ENCODE results near the gene SIAE.

SIAE gene

DNA sequence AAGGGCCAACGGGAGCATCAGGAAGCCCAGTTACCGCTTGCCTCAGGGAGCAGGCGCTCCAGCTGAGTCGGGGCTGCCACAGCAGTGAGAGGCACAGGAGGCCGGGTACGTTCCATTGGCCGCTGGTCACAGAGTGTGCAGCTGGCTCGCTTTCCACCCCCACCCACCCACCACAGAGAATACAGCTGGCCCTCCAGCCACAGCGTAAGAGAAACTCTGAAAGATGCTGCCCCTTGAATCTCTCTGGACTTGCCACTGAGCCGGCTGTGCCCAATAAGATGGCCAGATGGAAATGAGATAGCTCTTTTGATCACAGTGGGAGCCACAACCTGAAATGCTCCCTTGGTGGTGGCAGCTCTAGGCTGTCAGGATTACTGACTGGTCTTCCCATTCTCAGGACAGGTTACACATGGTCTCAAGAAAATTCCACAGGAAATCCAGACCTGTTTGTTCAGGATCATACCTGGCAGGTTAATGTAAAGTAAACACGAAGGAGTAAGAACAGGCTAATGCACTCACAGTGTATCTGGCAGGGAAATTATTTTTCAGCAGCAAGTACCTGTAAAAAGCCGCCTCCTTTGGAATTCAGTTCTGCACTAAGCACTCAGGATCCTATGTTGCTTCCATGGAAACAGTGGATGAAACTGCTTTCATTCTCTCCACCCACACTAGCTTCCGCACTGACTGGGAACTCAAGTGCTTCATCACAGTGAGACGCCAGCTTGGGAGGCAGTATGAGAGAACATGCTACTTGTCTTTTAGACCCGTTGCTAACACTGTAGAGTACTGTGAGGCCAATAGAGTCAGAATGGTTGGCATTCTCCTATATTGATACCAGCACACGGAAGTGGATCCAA is 16.5 kb downstream of the SIAE start:
- intact Hi-C loops (cut with DNase I; ENCODE audit: low total_unique reads), result no loop called here
- H3K4me3 ChIP-seq, result no peak overlapping the region
- TF ChIP-seq, protein P1, sequence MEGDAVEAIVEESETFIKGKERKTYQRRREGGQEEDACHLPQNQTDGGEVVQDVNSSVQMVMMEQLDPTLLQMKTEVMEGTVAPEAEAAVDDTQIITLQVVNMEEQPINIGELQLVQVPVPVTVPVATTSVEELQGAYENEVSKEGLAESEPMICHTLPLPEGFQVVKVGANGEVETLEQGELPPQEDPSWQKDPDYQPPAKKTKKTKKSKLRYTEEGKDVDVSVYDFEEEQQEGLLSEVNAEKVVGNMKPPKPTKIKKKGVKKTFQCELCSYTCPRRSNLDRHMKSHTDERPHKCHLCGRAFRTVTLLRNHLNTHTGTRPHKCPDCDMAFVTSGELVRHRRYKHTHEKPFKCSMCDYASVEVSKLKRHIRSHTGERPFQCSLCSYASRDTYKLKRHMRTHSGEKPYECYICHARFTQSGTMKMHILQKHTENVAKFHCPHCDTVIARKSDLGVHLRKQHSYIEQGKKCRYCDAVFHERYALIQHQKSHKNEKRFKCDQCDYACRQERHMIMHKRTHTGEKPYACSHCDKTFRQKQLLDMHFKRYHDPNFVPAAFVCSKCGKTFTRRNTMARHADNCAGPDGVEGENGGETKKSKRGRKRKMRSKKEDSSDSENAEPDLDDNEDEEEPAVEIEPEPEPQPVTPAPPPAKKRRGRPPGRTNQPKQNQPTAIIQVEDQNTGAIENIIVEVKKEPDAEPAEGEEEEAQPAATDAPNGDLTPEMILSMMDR (IDR thresholded peaks at IDR 0.05), result no peak
- H3K27me3 ChIP-seq, result no peaks in the 10 kb centered on the region
- H3K4me1 ChIP-seq, result no peaks in the 10 kb centered on the region
- no peaks in the 10 kb centered on the region for H3K9me3 ChIP-seq
- no peak for DNase-seq
- H3K27ac ChIP-seq, result no peak overlapping the region
- H3K36me3 ChIP-seq, result peaks cover 5 to 29% (median 12%) of the 10 kb centered on the region in 3 donors

DNA sequence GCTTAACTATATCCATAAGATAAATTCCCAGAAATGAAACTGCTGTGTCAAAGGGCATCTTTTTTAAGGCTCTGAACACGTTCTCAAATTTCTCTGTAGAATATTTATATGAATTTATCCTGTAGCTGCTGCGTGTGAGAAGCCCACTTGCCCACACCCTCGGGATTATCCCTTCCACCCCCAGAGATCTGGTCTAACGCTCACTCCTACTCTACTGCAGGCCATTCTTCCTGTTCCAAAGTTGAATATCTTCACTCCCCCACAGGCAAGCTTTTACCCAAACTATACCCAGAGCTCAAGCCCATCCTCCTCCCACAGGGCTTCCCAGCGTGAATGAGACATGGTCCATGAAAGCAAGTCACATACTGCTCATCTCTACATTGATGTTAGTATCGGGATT is 24.9 kb downstream of the SIAE start:
- intact Hi-C loops (cut with DNase I; ENCODE audit: low total_unique reads), result loop anchor here (5.0 kb wide), 1 partner anchor 169 kb away; no protein-coding TSS in a partner anchor
- no peak overlapping the region for H3K4me3 ChIP-seq
- no peaks in the 10 kb centered on the region for H3K27me3 ChIP-seq
- TF ChIP-seq, protein P1 (IDR thresholded peaks at IDR 0.05), result no peak
- H3K4me1 ChIP-seq, result peaks cover 0 to 14% (median 3%) of the 10 kb centered on the region in 4 donors
- no peak for DNase-seq
- H3K9me3 ChIP-seq, result no peaks in the 10 kb centered on the region
- peaks cover 0 to 51% (median 8%) of the 10 kb centered on the region in 3 donors for H3K36me3 ChIP-seq
- H3K27ac ChIP-seq, result no peak overlapping the region

DNA sequence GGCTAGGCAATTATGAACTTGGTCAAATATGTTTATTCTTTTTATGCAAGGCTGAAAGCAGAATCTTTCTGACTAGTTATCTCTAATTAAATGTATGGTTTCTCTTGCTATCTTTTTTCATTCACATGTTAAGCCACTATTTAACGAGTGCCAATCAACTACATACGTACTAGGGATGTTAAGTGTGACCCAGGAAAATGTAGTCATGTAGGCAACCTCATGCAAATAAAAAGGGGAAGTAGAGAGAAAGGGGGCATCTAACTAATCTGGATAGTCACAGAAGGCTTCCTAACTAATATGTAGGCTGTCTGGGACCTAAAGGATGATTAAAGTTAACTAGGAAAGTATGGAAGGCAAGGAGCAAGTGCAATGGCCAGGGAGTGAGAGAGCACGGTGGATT is 27.4 kb downstream of the SIAE start:
- no peaks in the 10 kb centered on the region for H3K9me3 ChIP-seq
- no peaks in the 10 kb centered on the region for H3K27me3 ChIP-seq
- TF ChIP-seq, protein P1 (IDR thresholded peaks at IDR 0.05), result no peak
- H3K4me3 ChIP-seq, result no peak overlapping the region
- peaks cover 0 to 22% (median 6%) of the 10 kb centered on the region in 4 donors for H3K4me1 ChIP-seq
- H3K27ac ChIP-seq, result no peak overlapping the region
- no peak for DNase-seq
- intact Hi-C loops (cut with DNase I; ENCODE audit: low total_unique reads), result loop anchor here (5.0 kb wide), 1 partner anchor 171 kb away; no protein-coding TSS in a partner anchor
- H3K36me3 ChIP-seq, result peaks cover 0 to 30% (median 0%) of the 10 kb centered on the region in 3 donors

DNA sequence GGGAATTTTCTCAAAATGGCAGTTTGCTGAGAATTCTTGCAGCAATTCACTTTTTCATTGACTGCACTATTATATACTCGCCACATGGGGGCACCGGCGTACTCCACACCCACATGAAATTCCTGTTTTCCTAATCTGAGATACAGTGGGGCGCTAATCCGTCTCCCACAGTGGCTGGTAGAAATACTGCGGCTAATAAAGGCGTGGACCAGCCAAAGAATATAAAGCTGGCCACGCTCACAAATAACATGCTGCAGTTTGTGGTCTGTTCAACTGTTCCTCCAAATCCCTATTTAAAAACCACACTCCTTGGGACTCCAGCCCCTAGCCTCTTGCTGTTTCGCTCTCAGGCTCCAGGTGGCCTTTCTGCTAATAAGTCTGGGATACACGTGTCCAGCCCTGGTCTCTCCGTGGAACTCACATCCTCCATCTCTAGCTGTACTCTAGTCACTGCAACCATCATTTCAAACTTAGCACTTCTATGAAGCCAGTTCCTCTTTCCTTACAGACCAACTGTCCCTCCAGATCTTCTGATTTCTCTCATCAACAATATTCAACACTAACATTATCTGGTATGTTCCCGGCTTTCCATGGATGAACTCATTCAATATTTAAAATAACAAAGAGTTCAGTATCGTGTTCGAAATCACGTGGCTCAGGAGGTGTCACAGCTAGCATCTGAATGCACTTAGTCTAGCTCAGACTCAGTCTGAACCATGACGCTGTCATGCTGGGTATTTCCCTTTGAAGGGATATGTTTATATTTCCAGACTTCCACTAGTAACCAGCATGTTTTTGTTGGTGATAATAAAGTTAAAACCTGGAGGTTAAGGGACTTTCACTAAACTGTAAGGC is 28.9 kb downstream of the SIAE start:
- intact Hi-C loops (cut with DNase I; ENCODE audit: low total_unique reads), result loop anchor here (5.0 kb wide), 2 partner anchors 173 to 193 kb away; no protein-coding TSS in a partner anchor
- no peaks in the 10 kb centered on the region for H3K9me3 ChIP-seq
- peaks cover 0 to 22% (median 6%) of the 10 kb centered on the region in 4 donors for H3K4me1 ChIP-seq
- H3K27ac ChIP-seq, result peak overlapping the region; percentile 55 to 58
- peak overlapping the region; percentile 24 to 38 for H3K4me3 ChIP-seq
- peaks cover 0 to 26% (median 0%) of the 10 kb centered on the region in 3 donors for H3K36me3 ChIP-seq
- TF ChIP-seq, protein P1 (IDR thresholded peaks at IDR 0.05), result peak; percentile 73 to 78
- peak; percentile 36 to 77 for DNase-seq
- no peaks in the 10 kb centered on the region for H3K27me3 ChIP-seq

DNA sequence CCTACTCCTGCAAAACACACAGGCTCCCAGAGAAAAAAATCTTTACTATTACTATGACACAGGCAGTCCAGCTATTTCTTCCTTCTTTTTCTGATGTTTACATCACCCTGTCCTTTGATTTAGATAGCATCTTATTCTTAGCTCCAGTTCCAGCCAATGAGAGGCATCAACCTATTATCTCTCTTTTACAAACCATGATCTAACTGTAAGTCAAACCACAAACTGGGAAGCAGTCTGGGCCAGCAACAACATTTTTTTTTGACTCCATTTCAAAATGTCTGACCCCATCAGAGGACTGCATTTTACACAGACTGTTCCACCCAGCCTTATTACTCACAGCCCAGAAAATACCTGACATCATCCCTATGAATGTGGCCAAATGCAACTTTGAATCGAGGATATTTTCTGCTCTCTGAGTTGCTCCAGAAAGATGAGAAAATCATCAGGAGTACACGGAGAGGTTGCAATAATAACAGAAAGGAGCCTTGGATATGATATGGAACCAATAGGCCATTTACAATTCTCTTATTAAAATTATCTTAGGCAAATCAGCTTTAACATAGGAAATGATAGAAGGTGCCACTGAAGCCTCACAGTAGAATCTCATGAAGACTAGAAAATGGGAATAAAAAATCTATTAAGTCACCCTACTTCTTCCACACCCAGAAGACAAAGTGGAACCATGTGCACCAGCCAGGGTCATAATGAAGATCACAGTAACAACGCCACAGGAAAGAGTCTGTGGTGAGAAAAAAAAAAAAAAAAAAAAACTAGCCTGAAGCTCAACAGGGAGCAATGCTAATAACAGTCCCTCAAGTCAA is 29.7 kb downstream of the SIAE start:
- no peak overlapping the region for H3K4me3 ChIP-seq
- intact Hi-C loops (cut with DNase I; ENCODE audit: low total_unique reads), result loop anchor here (5.0 kb wide), 1 partner anchor 193 kb away; no protein-coding TSS in a partner anchor
- TF ChIP-seq, protein P1 (IDR thresholded peaks at IDR 0.05), result no peak
- DNase-seq, result no peak
- H3K4me1 ChIP-seq, result peaks cover 0 to 22% (median 6%) of the 10 kb centered on the region in 4 donors
- H3K36me3 ChIP-seq, result peaks cover 0 to 26% (median 3%) of the 10 kb centered on the region in 3 donors
- H3K27me3 ChIP-seq, result no peaks in the 10 kb centered on the region
- H3K27ac ChIP-seq, result peak overlapping the region; percentile 55 to 58
- no peaks in the 10 kb centered on the region for H3K9me3 ChIP-seq
